Islet precursor cell (in vitro differentiated cells): ENCODE measurements around the gene SLC6A1.

Experiments used
- DNase-seq: peaks from one replicate; pipeline ENCODE4 v3.0.0-alpha.2; 2018

SLC6A1 gene

DNA sequence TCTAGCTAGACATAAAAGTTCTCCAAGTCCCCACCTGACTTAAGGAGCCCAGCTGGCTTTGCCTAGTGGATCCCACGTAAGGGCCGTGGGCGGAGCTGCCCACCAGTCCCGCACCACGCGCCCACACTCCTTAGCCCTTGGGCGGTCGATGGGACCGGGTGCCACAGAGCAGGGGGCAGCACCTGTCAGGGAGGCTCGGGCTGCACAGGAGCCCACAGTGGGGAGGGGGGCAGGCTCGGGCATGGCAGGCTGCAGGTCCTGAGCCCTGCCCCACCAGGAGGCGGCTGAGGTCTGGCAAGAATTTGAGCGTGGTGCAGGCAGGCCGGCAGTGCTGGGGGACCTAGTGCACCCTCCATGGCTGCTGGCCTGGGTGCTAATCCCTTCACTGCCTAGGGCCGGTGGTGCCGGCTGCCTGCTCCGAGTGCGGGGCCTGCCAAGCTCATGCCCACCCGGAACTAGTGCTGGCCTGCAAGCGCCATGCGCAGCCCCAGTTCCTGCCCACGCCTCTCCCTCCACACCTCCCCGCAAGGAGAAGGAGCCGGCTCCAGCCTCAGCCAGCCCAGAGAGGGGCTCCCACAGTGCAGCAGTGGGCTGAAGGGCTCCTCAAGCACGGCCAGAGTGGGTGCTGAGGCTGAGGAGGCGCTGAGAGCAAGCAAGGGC lies 78.7 kb downstream of the SLC6A1 start:
- no peak for DNase-seq

DNA sequence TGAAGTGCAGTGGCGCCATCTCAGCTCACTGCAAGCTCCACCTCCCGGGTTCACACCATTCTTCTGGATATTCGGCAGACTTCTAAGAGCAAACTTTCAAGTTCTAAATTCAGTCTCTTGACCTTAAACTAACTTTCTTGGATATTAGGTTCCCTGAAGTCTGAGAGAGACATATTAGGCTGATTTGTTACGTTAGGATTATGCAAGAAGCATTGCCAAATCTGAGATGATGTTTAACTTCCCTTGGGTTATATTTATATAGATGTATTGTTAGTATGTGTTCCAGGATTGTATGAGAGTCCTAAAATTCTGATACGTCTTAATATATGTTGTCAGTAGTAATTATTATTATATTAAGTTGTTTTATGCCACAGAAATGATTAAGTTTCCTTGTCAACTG lies 80.1 kb downstream of the SLC6A1 start:
- no peak for DNase-seq

DNA sequence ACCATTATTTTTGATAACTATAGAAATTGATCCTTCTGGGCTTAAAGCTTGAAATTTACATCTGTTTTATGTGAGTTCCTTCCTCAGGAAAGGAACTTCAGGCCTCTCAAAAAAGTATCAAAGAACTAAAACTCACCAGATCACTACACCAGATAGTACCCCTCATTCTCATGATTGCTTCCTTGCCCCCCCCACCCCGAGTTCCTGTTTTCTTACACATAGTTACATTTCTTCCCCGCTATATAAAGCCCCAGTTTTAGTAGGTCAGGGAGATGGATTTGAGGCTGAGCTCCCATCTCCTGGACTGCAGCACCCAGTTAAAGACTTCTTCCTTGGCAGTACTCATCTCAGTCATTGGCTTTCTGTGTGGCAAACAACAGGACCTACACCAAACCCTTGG lies 81.5 kb downstream of the SLC6A1 start:
- no peak for DNase-seq

DNA sequence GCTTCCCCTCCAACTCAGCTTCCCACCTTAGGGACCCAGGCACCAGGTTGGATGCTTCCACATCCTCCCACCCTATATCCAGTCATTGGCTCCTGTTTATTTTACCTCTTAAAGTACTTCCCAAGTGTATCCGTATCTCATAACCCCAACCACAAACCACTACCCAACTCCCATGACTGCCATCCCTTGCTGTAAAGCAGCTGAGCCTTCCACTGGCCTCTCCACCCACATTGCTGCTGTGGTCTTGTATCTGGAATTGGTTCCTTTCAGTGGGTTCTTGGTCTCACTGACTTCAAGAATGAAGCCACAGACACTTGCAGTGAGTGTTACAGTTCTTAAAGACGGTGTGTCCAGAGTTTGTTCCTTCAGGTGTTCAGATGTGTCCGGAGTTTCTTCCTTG lies 81.9 kb downstream of the SLC6A1 start:
- DNase-seq = no peak

DNA sequence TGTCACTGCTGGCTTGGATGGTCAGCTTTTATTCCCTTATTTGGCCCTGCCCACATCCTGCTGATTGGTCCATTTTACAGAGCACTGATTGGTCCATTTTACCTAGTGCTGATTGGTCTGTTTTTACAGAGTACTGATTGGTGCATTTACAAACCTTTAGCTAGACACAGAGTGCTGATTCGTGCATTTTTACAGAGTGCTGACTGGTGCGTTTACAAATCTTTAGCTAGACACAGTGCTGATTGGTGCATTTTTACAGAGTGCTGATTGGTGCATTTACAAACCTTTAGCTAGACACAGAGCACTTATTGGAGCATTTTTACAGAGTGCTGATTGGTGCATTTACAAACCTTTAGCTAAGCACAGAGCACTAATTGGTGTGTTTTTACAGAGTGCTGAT lies 82.6 kb downstream of the SLC6A1 start:
- peak; percentile 5 for DNase-seq

DNA sequence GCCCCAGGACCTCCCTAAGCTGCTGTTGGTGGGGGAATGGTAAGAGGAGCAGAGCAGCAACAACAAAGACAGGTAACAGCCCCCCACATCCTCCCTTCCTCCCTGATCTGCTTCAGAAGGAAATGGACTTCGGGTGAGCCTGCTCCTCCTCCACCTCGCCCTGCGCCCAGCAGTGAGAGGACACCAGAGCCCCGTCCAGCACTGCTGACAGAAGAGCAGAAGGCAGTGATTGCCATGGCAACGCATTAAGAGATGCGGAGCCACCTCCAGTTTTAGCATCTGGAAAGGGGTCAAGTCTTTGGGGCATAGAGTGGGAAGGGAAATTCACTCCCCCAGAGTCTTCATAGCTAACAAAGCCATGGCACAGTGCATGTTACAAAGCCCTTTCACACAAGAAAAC lies 84.2 kb downstream of the SLC6A1 start:
- DNase-seq = no peak

DNA sequence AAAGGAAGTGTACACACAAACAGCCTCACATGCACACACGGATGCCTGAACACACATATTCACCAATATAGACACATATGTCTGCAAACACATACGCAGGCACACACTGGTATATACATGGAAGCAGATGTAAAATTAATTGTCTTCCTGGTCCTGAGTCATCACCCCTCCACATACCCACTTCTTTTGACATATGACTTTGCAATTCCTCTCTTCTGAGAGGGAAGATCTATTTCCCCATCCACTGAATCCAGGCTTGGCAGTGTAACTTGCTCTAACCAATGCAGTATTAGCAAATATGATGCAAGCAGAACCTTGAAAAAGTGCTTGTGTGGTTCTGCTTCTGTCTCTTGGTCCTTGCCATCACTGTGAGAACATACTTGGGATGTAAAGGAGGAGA lies 84.9 kb downstream of the SLC6A1 start:
- DNase-seq = no peak

DNA sequence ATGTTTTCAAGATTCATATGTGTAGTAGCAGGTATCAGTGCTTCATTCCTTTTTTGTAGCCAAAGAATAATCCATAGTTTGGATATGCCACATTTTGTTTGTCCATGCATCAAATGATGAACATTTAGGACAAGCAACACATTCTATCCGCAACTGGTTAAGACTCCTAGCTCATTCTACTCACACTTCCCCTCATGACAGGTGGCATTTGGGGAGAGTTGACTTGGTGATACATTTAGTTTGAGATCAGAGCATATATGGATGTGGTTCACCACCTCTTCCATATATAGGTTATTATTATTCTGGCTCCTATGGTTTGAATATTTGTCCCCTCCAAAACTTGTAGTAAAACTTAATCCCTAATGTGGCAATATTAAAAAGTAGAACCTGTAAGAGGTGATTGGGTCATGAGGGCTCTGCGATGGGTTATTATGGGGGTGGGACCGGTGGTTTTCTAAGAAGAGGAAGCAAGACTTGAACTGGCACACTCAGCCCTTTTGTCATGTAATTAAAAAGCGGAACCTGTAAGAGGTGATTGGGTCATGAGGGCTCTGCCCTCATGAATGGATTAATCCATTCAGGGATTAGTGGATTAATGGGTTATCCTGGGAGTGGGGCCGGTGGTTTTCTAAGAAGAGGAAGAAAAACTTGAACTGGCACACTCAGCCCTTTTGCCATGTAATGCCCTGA lies 86.4 kb downstream of the SLC6A1 start:
- no peak for DNase-seq

DNA sequence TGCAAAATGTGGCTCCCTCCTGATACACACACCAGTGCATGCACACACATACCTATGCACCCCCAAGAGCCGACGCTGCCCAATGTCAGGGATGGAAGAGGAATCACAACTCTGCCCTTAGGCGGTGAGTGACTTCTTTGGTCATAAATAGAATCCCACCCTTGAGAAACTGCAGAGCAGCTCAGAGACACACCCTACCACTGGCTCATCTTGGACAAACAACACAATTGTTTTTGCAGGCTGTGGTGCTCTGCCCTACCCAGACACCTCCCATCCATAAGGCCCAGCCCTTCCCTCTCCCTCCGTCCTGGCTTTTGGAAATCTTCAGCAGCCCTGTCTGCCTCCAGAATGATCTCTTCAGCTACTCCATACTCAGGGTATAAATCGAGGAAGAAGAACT lies 87.9 kb downstream of the SLC6A1 start:
- no peak for DNase-seq

DNA sequence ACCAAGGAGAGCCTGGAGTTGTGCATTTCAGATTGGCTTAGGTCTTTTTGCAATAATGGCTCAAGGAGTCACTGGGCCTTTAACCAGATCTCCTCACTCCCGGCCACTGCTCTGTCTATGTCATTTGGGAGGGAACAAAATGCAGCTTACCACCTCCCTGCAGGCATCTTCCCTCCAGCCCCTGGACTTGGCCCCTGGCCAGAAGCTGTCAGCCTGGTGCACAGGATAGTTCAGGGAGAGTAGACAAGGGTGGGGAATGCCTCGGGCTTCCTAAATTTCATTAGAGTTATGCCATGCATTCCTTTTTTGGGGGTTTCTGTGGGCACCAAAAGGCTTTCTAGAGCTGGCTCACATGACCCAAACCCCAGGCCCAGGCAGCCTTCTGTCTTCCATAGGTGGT lies 91.5 kb downstream of the SLC6A1 start:
- DNase-seq = no peak

DNA sequence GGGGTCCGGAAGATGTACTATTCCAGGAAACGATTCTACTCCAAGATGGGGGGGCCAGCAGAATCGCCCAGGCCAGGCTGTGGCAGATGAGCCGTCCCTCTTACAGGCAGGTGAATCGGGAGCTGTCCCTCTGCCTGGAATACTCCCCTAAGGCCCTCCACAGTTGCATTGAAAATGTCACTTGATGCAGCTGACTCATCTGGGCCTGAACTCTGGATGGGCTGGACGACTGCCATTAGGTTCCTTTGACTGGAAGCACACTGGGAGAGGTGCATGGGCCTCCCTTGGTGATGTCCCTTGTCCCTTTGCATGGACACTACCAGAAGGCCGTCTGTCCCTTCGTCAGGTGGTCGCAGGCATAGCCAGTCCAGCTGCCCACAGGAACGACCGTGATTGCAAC lies 92.1 kb downstream of the SLC6A1 start:
- DNase-seq = no peak

DNA sequence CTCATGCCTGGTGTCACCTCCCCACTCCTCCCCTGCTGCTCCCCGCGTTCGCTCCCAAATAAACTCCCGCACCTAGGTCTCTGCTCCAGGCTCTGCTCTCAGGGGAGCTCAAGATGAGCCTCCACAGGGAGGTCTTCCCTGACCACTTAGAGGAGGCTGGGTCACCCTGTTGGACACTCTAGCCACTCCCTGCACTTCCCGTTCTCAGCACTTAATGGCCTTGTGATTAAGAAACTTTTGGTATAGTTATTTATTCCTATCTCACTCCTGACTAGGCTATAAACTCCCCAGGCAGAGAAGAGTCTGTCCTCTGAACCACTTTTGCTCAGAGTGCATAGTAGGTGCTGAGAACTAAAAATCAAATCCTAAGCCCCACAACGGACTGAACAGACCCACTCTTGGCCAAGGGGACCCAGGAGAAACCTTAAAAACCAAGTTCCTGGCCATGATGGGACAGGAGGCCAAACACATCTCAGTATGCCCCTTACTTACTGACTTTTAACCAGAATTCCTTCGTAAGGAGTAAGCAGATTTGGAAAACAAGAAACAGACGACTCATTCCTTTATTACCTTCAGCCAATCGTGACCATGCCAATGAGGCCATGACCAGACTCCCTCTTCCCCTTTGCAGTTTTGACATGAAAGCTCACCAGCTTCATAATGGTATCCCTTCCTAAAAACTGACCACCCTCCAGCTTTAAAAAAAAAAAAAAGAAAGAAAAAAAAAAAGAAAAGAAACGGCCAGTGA lies 92.7 kb downstream of the SLC6A1 start:
- no peak for DNase-seq

DNA sequence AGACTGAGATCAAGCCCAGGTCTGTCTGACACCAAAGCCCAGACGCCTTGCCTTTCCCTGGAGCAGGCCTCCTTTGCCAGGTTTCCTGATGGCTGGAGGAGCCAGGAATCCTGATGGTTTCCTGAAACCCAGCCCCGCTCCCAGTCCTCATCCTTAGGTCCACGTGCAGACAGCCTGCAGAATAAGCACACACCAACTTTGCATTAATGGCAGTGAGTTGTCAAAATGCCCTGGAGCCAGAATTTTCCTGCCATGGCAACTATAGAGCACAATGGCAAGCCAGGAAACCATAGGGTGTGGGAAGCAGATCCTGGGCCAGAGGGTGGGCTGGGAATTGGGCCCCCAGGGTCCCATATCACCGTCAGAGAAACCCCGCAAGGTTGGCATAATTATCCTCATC lies 94.3 kb downstream of the SLC6A1 start:
- DNase-seq = no peak

DNA sequence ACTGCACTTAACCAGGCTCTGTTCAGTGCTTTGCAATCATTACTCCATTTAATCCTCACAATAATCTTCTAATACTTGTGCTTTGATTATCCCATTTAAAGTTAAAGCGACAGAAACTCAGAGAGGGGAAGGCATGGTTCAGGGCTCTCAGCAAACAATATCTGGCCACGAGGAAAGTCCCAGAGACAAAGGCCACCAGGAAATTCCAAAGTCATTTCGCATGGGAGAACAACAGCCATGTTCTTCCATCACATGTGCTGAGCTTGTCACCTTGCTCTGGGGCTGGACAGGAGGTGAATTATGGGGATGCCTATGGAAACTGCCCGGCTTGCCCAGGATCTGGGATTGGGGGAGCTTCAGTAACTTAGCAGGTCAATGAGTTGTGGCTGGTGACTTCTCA lies 95.5 kb downstream of the SLC6A1 start:
- no peak for DNase-seq

DNA sequence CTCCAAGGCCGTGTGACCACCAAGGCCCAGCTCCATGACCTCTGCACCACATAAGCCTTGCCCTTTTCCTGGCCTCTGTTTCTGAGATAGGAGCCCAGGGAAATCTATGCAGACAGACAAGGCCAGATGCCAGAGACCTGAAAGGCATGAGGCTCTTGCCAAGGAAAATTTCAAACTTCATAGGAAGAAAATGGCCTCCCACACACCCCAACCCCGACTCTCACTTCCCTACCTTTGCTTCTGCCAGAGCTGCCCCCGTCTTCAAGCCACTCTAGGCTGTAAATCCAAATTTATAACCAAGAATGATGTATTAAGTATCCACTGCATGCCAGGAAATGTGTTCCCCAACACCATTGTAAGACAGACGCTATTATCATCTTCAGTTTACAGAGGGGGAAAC lies 96.3 kb downstream of the SLC6A1 start:
- no peak for DNase-seq
